HEK293T (cell line): ENCODE measurements around the gene EDEM1.

Experiments used
- BHLHE40 ChIP-seq: fragments of 450-650 bp; IDR thresholded peaks from 2 replicates; pipeline ENCODE4 v1.6.1; 2016; ENCODE audit warnings: mild to moderate bottlenecking, moderate library complexity, borderline replicate concordance
- CTBP1 ChIP-seq: fragments of 450-650 bp; IDR thresholded peaks from 2 replicates; pipeline ENCODE4 v1.6.1; 2016; ENCODE audit warnings: borderline replicate concordance
- FOXA1 ChIP-seq: fragments of 450-650 bp; IDR thresholded peaks from 2 replicates; pipeline ENCODE4 v1.6.1; 2016; ENCODE audit warnings: mild to moderate bottlenecking
- FOXM1 ChIP-seq: fragments of 450-650 bp; IDR thresholded peaks from 2 replicates; pipeline ENCODE4 v1.6.1; 2017; ENCODE audit warnings: mild to moderate bottlenecking, borderline replicate concordance
- L3MBTL2 ChIP-seq: fragments of 450-650 bp; conservative IDR thresholded peaks from 2 replicates; pipeline ENCODE4 v1.6.1; 2016; ENCODE audit warnings: mild to moderate bottlenecking
- LEF1 ChIP-seq: fragments of 450-650 bp; IDR thresholded peaks from 2 replicates; pipeline ENCODE4 v1.6.1; 2017; ENCODE audit warnings: mild to moderate bottlenecking, borderline replicate concordance
- NFRKB ChIP-seq: fragments of 450-650 bp; IDR thresholded peaks from 2 replicates; pipeline ENCODE4 v1.6.1; 2016; ENCODE audit warnings: mild to moderate bottlenecking, moderate library complexity
- SP1 ChIP-seq: fragments of 450-650 bp; IDR thresholded peaks from 2 replicates; pipeline ENCODE4 v1.6.1; 2017
- SUZ12 ChIP-seq: fragments of 450-650 bp; IDR thresholded peaks from 2 replicates; pipeline ENCODE4 v1.6.1; 2016; ENCODE audit warnings: mild to moderate bottlenecking
- ZNF384 ChIP-seq: fragments of 450-650 bp; IDR thresholded peaks from 2 replicates; pipeline ENCODE4 v1.6.1; 2016

DNA sequence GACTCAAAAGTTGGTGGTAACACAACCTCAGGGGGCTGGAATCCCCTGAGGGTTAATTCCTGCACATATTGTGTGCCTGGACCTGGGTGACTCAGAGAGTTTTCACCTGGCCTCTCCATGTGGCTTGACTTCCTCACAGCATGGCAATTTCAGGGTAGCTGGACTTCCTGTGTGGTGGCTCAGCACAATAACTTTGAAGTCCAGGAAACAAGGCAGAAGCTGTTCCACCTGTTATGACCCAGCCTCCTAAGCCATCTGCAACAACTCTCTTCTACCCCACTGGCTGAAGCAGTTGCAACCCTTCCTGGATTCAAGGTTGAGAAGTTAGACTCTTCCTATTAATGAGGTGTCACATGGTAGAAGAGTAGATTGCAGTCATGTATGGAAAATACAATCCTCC, 58.4 kb downstream of the EDEM1 start:
- TF ChIP-seq SP1 (no peak), BHLHE40 (no peak), ZNF384 (no peak), FOXM1 (no peak), CTBP1 (no peak), LEF1 (no peak), NFRKB (no peak), L3MBTL2 (no peak), SUZ12 (no peak), FOXA1 (no peak)
